Gastrocnemius medialis (tissue), 4 donors: ENCODE measurements around the gene TCOF1. TPM values are rescaled to one million over a fixed set of nuclear protein-coding genes. Genes with fewer than 3 reads are reported as not detected.

Experiments
- ATAC-seq, 2 donors: fragments of 150-250 bp; one replicate each; pipeline ENCODE4 v1.9.1; 2016
- DNase-seq, 2 donors: peaks; one replicate each; pipeline ENCODE4 v3.0.0-alpha.2; 2019
- H3K27ac ChIP-seq, 4 donors: fragments of 200-600 bp; sonication (generic); 1 replicate in 1 of 4; 2 replicates in 3 of 4; pipeline ENCODE4 v1.5.1; 2016 to 2018; ENCODE audit warnings: mild to moderate bottlenecking in 2 of 4, moderate library complexity in 1 of 4
- H3K27me3 ChIP-seq, 3 donors: fragments of 200-600 bp; sonication (generic) in 2 of 3; 1 replicate in 1 of 3; 2 replicates in 2 of 3; pipeline versions ENCODE4 v1.5.1 to v1.6.0; 2016 to 2019; ENCODE audit warnings: mild to moderate bottlenecking in 1 of 3, moderate library complexity in 1 of 3
- H3K36me3 ChIP-seq, 2 donors: fragments of 200-600 bp; sonication (generic) in 1 of 2; one replicate each; pipeline ENCODE4 v1.5.1; 2017 to 2018
- H3K4me1 ChIP-seq, 2 donors: fragments of 200-600 bp; sonication (generic) in 1 of 2; one replicate each; pipeline ENCODE4 v1.5.1; 2016 to 2017; ENCODE audit warnings: mild to moderate bottlenecking in 2 of 2
- H3K4me3 ChIP-seq, 4 donors: fragments of 200-600 bp; sonication (generic) in 3 of 4; 1 replicate in 1 of 4; 2 replicates in 3 of 4; pipeline ENCODE4 v1.5.1; 2016 to 2019; ENCODE audit warnings: mild to moderate bottlenecking in 2 of 4
- H3K9me3 ChIP-seq, 3 donors: fragments of 200-600 bp; sonication (generic) in 2 of 3; 1 replicate in 1 of 3; 2 replicates in 2 of 3; pipeline ENCODE4 v1.5.1; 2016 to 2019
- CTCF ChIP-seq, 5 experiments: fragments of 450-650 bp in 3 of 5; fragments of 200-600 bp in 2 of 5; sonication (generic) in 2 of 5; IDR thresholded peaks in 4 of 5; conservative IDR thresholded peaks in 1 of 5; 1 replicate in 4 of 5; 2 replicates in 1 of 5; pipeline ENCODE4 v1.5.1; 2016 to 2019; ENCODE audit warnings: antibody characterized with exemption in 5 of 5, mild to moderate bottlenecking in 3 of 5, moderate library complexity in 3 of 5
- POLR2A ChIP-seq, 2 donors: fragments of 450-650 bp; IDR thresholded peaks; one replicate each; pipeline ENCODE4 v1.6.1; 2017; ENCODE audit warnings: antibody characterized with exemption in 2 of 2, mild to moderate bottlenecking in 2 of 2, moderate library complexity in 2 of 2
- in situ Hi-C, 4 donors: fragments of 200-750 bp; cut with MboI; loops; one replicate each; pipeline versions ENCODE4 v1.15.0 to v1.8.0; 2017; ENCODE audit warnings: low sequenced_read_pairs in 4 of 4
- intact Hi-C: fragments of 100-400 bp; cut with DNase I; formaldehyde crosslinking; loops from one replicate; pipeline ENCODE4 v1.15.1; 2023; ENCODE audit warnings: low total_unique reads
- total RNA-seq, 4 donors: library from RNA; depleted of rRNA; stranded (reverse); fragments of >200 nt; gene quantifications; one replicate each; pipeline versions ENCODE4 v1.1.0 to v1.2.3, GENCODE V29; 2016

Gene TCOF1
- total RNA-seq, 4 donors from 2014 or later, result 22.1 to 31.7 (median 27.1) TPM

- ATAC-seq (no peak), DNase-seq (no peak)
- peaks cover 0 to 66% of the 10 kb centered on the region in 2 donors for H3K36me3 ChIP-seq
Measured at GRCh38 chr5:150399524-150400211, 42.2 kb downstream of the TCOF1 start.

GRCh38 chr5:150400316-150401075, 43.0 kb downstream of the TCOF1 start:
- ATAC-seq, result no peak
- TF ChIP-seq POLR2A (IDR thresholded peaks at IDR 0.05) (no peak), CTCF (IDR thresholded peaks at IDR 0.05 in 4 of 5, conservative IDR thresholded peaks at IDR 0.05 in 1 of 5) (no peak)

More at GRCh38 chr5:150399524-150400211, 42.2 kb downstream of the TCOF1 start:
- H3K4me3 ChIP-seq, result no peak overlapping the region
- TF ChIP-seq POLR2A (IDR thresholded peaks at IDR 0.05) (no peak), CTCF (IDR thresholded peaks at IDR 0.05 in 4 of 5, conservative IDR thresholded peaks at IDR 0.05 in 1 of 5) (no peak)
- in situ Hi-C loops, result no loop called here
- H3K27me3 ChIP-seq, result no peaks in the 10 kb centered on the region
- H3K27ac ChIP-seq, result no peak overlapping the region
- no peaks in the 10 kb centered on the region for H3K4me1 ChIP-seq
- intact Hi-C loops, result no loop called here
- H3K9me3 ChIP-seq, result no peaks in the 10 kb centered on the region

DNA sequence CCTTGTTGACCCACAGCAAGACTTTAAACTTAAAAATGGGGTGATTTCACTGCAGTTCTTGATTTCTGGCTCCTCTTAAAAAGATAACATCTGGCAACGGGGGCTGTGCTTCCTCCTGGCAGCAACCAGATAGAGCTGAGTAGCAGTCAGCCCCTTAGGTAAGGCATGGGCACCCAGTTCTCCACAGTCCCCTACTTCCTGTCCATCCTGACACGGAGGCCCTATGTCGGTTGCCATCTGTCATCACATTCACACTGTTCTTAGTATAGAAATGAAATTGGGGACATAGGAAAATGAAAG, 43.5 kb downstream of the TCOF1 start:
- H3K9me3 ChIP-seq, result no peaks in the 10 kb centered on the region
- DNase-seq (no peak), ATAC-seq (no peak)
- TF ChIP-seq CTCF (IDR thresholded peaks at IDR 0.05 in 4 of 5, conservative IDR thresholded peaks at IDR 0.05 in 1 of 5), result no peak
- TF ChIP-seq POLR2A (IDR thresholded peaks at IDR 0.05), result no peak
- in situ Hi-C loops (no loop called here), intact Hi-C loops (no loop called here)
- H3K4me1 ChIP-seq, result no peaks in the 10 kb centered on the region
- H3K27ac ChIP-seq, result no peak overlapping the region
- no peak overlapping the region for H3K4me3 ChIP-seq
- H3K36me3 ChIP-seq, result peaks cover 0 to 60% of the 10 kb centered on the region in 2 donors
- no peaks in the 10 kb centered on the region for H3K27me3 ChIP-seq

More at GRCh38 chr5:150400316-150401075, 43.0 kb downstream of the TCOF1 start:
- no peaks in the 10 kb centered on the region for H3K9me3 ChIP-seq
- no peak overlapping the region for H3K27ac ChIP-seq
- H3K27me3 ChIP-seq, result no peaks in the 10 kb centered on the region
- DNase-seq, result no peak
- no peaks in the 10 kb centered on the region for H3K4me1 ChIP-seq
- peaks cover 0 to 62% of the 10 kb centered on the region in 2 donors for H3K36me3 ChIP-seq
- in situ Hi-C loops (no loop called here), intact Hi-C loops (no loop called here)
- no peak overlapping the region for H3K4me3 ChIP-seq

DNA sequence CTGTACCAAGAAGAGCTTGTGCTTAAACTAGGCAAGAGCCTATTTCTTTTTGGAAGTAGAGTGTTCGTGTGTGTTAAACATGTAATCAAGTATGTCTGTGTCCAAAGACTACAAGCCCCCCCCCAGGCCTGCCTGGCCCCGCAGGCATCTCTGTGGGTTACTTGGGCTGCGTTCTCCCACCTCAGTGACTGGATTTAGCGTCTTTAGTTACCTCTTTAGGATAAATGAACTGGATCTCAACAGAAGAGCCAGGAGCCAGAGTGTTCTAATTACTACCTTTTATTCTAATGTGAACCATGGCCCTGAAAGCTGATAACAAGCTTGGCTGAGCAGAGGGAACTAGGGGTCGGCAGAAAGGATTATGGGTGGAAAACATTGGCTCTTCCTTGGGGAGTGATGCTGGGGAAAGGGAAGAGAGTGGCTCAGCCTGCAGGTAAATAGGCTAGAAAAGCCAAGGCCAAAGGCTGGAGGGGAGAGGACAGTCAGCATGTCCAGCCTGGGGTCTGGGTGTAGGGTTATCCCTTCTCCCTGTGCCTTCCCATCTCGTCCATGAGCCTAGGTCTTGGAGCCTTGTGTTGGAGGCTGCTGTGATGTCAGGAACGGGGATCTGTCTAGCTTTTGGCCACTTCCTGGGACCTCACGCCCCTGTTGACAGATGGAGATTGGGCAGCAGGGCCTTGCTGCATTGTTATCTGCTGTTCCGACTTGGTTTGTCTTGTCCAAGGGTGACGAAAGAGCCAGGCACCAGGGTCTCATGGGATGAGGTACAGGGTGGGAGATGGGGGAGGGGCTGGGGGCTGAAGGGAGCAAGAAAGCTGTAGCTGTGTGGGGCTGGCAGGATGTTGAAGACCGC, 44.1 kb downstream of the TCOF1 start:
- in situ Hi-C loops (no loop called here), intact Hi-C loops (no loop called here)
- H3K4me1 ChIP-seq, result no peaks in the 10 kb centered on the region

More for the DNA sequence above, 44.1 kb downstream of the TCOF1 start:
- TF ChIP-seq CTCF (IDR thresholded peaks at IDR 0.05 in 4 of 5, conservative IDR thresholded peaks at IDR 0.05 in 1 of 5), result no peak
- TF ChIP-seq POLR2A (IDR thresholded peaks at IDR 0.05), result no peak
- no peaks in the 10 kb centered on the region for H3K27me3 ChIP-seq
- H3K4me3 ChIP-seq, result no peak overlapping the region
- H3K36me3 ChIP-seq, result peaks cover 0 to 54% of the 10 kb centered on the region in 2 donors
- no peak for DNase-seq
- H3K9me3 ChIP-seq, result no peaks in the 10 kb centered on the region
- H3K27ac ChIP-seq, result no peak overlapping the region
- ATAC-seq, result no peak
